ENCODE results near the gene TMEM117.

TMEM117 gene

DNA sequence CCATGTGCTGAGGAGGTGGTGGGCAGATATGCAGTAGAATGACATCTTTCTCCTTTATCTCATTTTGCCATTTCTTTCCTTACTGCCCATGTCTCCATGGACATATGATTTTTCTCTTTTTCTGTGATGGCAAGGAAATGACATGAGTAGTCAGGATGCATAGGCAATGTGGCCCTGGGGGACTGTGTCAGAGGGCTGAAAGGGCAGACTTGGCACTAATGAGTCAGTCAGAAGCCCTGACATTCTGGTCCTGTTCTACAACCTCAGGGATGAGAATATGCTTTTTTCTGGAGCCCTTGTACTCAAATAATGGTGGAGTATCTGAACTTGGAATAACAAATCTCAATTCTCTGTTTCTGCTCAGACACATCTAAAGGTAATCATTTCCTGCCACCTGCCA, 167.8 kb downstream of the TMEM117 start:
- Histone ChIP-seq H3K9ac (no peak overlapping the region), H4K20me1 (ENCODE audit: insufficient read depth) (no peaks in the 10 kb centered on the region), H3K27me3 (ENCODE audit: insufficient read depth, low read depth) (no peaks in the 10 kb centered on the region), H3K79me2 (ENCODE audit: insufficient read depth, low read depth) (no peaks in the 10 kb centered on the region), H3K4me2 (no peak overlapping the region), H3K27ac (no peak overlapping the region), H3K4me1 (ENCODE audit: low read depth, poor library complexity, severe bottlenecking) (peaks cover 4% of the 10 kb centered on the region), H2AFZ (ENCODE audit: low read depth) (no peak overlapping the region), H3K36me3 (ENCODE audit: insufficient read depth) (no peaks in the 10 kb centered on the region), H3K4me3 (IDR thresholded peaks at IDR 0.05; ENCODE audit: insufficient read depth, low read depth, low read length) (no peak overlapping the region)
- TF ChIP-seq, protein P1, sequence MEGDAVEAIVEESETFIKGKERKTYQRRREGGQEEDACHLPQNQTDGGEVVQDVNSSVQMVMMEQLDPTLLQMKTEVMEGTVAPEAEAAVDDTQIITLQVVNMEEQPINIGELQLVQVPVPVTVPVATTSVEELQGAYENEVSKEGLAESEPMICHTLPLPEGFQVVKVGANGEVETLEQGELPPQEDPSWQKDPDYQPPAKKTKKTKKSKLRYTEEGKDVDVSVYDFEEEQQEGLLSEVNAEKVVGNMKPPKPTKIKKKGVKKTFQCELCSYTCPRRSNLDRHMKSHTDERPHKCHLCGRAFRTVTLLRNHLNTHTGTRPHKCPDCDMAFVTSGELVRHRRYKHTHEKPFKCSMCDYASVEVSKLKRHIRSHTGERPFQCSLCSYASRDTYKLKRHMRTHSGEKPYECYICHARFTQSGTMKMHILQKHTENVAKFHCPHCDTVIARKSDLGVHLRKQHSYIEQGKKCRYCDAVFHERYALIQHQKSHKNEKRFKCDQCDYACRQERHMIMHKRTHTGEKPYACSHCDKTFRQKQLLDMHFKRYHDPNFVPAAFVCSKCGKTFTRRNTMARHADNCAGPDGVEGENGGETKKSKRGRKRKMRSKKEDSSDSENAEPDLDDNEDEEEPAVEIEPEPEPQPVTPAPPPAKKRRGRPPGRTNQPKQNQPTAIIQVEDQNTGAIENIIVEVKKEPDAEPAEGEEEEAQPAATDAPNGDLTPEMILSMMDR (conservative IDR thresholded peaks at IDR 0.05; ENCODE audit: low read depth, low read length): no peak

DNA sequence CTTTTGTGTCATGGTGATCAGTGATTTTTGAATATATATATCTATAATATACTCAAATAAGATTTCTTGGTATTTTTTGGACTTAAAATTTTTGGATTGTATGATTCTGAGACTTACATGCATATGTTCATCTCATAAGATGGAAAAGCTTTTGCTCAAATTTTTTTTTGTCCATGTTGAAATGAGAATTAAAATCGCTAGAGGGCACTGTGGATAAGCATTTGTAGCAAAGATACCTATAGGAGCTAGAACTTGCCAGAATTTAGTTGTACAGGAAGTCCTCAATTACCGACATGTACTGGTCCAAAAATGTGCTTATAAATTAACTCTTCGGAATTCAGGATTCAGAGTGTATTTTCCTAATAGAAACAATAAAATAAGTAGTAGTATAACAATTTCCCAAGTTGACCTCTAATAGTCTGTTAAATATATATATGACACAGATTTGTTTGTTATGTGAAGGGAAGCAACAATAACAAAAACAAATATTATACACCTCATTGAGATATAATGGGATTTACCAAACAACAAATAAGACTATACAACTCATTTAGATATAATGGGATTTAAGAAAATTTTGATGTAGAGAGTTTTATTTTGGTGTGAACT, 179.6 kb downstream of the TMEM117 start:
- H3K27me3 ChIP-seq (ENCODE audit: insufficient read depth, low read depth): no peaks in the 10 kb centered on the region
- peaks cover 44% of the 10 kb centered on the region for H3K4me1 ChIP-seq (ENCODE audit: low read depth, poor library complexity, severe bottlenecking)
- H3K27ac ChIP-seq: no peak overlapping the region
- TF ChIP-seq, protein P1 (conservative IDR thresholded peaks at IDR 0.05; ENCODE audit: low read depth, low read length): peak; percentile 76
- no peak overlapping the region for H3K4me3 ChIP-seq (IDR thresholded peaks at IDR 0.05; ENCODE audit: insufficient read depth, low read depth, low read length)
- no peak overlapping the region for H3K4me2 ChIP-seq
- H3K79me2 ChIP-seq (ENCODE audit: insufficient read depth, low read depth): no peaks in the 10 kb centered on the region
- H4K20me1 ChIP-seq (ENCODE audit: insufficient read depth): no peaks in the 10 kb centered on the region
- H3K36me3 ChIP-seq (ENCODE audit: insufficient read depth): no peaks in the 10 kb centered on the region
- H2AFZ ChIP-seq (ENCODE audit: low read depth): no peak overlapping the region
- H3K9ac ChIP-seq: no peak overlapping the region

DNA sequence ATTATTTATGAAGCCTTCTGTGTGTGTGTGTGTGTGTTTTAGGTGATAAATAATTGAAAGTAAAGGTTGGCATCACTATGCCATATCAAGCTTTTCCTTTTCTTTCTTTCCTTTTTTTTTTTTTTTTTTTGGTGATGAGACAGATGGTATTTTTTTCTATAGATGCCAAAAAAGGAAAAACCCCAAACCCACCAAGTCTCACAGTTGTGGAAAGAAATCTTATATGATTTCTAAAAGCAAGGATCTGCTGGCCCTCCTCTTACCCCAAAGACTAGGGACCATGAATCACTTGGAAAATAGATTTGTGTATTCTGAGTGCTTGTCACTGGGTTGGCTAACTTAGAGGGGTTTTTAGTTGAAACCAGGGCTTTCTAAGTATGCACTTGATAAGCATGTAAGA, 181.3 kb downstream of the TMEM117 start:
- H3K36me3 ChIP-seq (ENCODE audit: insufficient read depth): no peaks in the 10 kb centered on the region
- peaks cover 62% of the 10 kb centered on the region for H3K4me1 ChIP-seq (ENCODE audit: low read depth, poor library complexity, severe bottlenecking)
- no peak overlapping the region for H3K27ac ChIP-seq
- H3K9ac ChIP-seq: no peak overlapping the region
- H3K4me2 ChIP-seq: no peak overlapping the region
- TF ChIP-seq, protein P1 (conservative IDR thresholded peaks at IDR 0.05; ENCODE audit: low read depth, low read length): no peak
- H3K27me3 ChIP-seq (ENCODE audit: insufficient read depth, low read depth): no peaks in the 10 kb centered on the region
- no peaks in the 10 kb centered on the region for H3K79me2 ChIP-seq (ENCODE audit: insufficient read depth, low read depth)
- H2AFZ ChIP-seq (ENCODE audit: low read depth): no peak overlapping the region
- no peaks in the 10 kb centered on the region for H4K20me1 ChIP-seq (ENCODE audit: insufficient read depth)
- H3K4me3 ChIP-seq (IDR thresholded peaks at IDR 0.05; ENCODE audit: insufficient read depth, low read depth, low read length): no peak overlapping the region

DNA sequence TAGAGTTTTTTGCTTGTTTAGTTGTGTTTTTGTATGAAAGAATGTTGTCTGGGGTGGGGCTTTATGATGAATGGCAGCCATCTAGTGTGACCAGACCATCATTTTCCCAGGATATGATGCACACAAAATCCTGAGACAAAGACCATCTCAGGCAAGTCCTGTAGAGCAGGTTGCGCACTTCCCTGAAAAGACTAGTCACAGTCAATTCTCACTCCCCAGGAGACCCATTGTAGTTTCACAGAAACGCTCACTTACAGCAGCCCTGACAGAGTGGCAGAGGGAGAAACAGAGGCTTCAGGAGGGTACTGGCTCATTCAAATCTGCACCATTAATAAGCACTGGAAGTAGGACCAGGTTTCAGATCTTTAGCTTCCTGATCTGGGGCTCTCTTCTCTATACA, 183.2 kb downstream of the TMEM117 start:
- Histone ChIP-seq H3K4me3 (IDR thresholded peaks at IDR 0.05; ENCODE audit: insufficient read depth, low read depth, low read length) (no peak overlapping the region), H3K4me1 (ENCODE audit: low read depth, poor library complexity, severe bottlenecking) (peaks cover 67% of the 10 kb centered on the region), H3K36me3 (ENCODE audit: insufficient read depth) (no peaks in the 10 kb centered on the region), H3K9ac (no peak overlapping the region), H3K4me2 (no peak overlapping the region), H4K20me1 (ENCODE audit: insufficient read depth) (no peaks in the 10 kb centered on the region), H2AFZ (ENCODE audit: low read depth) (no peak overlapping the region), H3K27ac (no peak overlapping the region), H3K27me3 (ENCODE audit: insufficient read depth, low read depth) (no peaks in the 10 kb centered on the region), H3K79me2 (ENCODE audit: insufficient read depth, low read depth) (no peaks in the 10 kb centered on the region)
- TF ChIP-seq, protein P1 (conservative IDR thresholded peaks at IDR 0.05; ENCODE audit: low read depth, low read length): no peak
